Neural cell (in vitro differentiated cells): Measurements from ENCODE around the gene FBXO46. TPM values are rescaled to one million over a fixed set of nuclear protein-coding genes. Genes with fewer than 3 reads are reported as not detected.

Source experiments
- H2AFZ ChIP-seq: fragments of 200-600, 300-800 bp; sonication (generic), shearing (Covaris generic); 2 replicates; pipeline ENCODE4 v1.6.0; 2014; ENCODE audit warnings: low read depth, mild to moderate bottlenecking, antibody characterized with exemption, low read length, moderate library complexity
- H3F3A ChIP-seq: fragments of 200-600 bp; shearing (Covaris generic); 2 replicates; pipeline ENCODE4 v1.6.1; 2016; ENCODE audit warnings: mild to moderate bottlenecking, moderate library complexity, mixed read lengths, antibody characterized with exemption, low read length; ENCODE audit not compliant: insufficient read depth, poor library complexity, severe bottlenecking
- H3K27ac ChIP-seq: fragments of 200-600, 300-800 bp; sonication (generic), shearing (Covaris generic); 2 replicates; pipeline ENCODE4 v1.5.1; 2014; ENCODE audit warnings: mild to moderate bottlenecking, low read length, moderate library complexity
- H3K27me3 ChIP-seq: fragments of 300-800, 200-600 bp; sonication (generic), shearing (Covaris generic); 2 replicates; pipeline ENCODE4 v1.6.0; 2014; ENCODE audit warnings: mild to moderate bottlenecking, low read depth, low read length, moderate library complexity; ENCODE audit not compliant: insufficient read depth
- H3K36me3 ChIP-seq: fragments of 300-800, 200-600 bp; sonication (generic), shearing (Covaris generic); 2 replicates; pipeline ENCODE4 v1.5.1; 2014; ENCODE audit warnings: mild to moderate bottlenecking, antibody characterized with exemption, low read length, moderate library complexity; ENCODE audit not compliant: insufficient read depth
- H3K4me2 ChIP-seq: fragments of 300-800, 200-600 bp; sonication (generic), shearing (Covaris generic); 2 replicates; pipeline ENCODE4 v1.6.0; 2014; ENCODE audit warnings: mild to moderate bottlenecking, low read length
- H3K4me3 ChIP-seq: fragments of 300-800, 200-600 bp; sonication (generic), shearing (Covaris generic); 2 replicates; pipeline ENCODE4 v1.5.1; 2014; ENCODE audit warnings: mild to moderate bottlenecking, low read length, moderate library complexity
- H3K79me2 ChIP-seq: fragments of 200-600 bp; shearing (Covaris generic); replicated peaks from 2 replicates; pipeline ENCODE4 v1.6.0; 2014; ENCODE audit warnings: mild to moderate bottlenecking, low read length, moderate library complexity; ENCODE audit not compliant: insufficient read depth
- H3K9ac ChIP-seq: fragments of 300-800, 200-600 bp; sonication (generic), shearing (Covaris generic); 2 replicates; pipeline ENCODE4 v1.6.1; 2016; ENCODE audit warnings: mild to moderate bottlenecking, low read length, mixed read lengths
- H3K9me2 ChIP-seq: fragments of 200-600 bp; shearing (Covaris generic); 2 replicates; pipeline ENCODE4 v1.6.1; 2016; ENCODE audit warnings: mild to moderate bottlenecking, low read length, mixed read lengths; ENCODE audit not compliant: insufficient read depth
- H3K9me3 ChIP-seq: fragments of 200-600, 300-800 bp; sonication (generic), shearing (Covaris generic); 2 replicates; pipeline ENCODE4 v1.6.1; 2016; ENCODE audit warnings: mild to moderate bottlenecking, mixed run types, low read length, moderate library complexity, mixed read lengths
- H4K20me1 ChIP-seq: fragments of 200-600 bp; shearing (Covaris generic); 2 replicates; pipeline ENCODE4 v1.6.1; 2016; ENCODE audit warnings: mild to moderate bottlenecking, mixed run types; ENCODE audit not compliant: insufficient read depth
- CTCF ChIP-seq: fragments of 450-650 bp; IDR thresholded peaks from 2 replicates; pipeline ENCODE4 v1.5.1; 2014; ENCODE audit warnings: antibody characterized with exemption, mild to moderate bottlenecking, moderate library complexity; ENCODE audit not compliant: poor library complexity, severe bottlenecking
- EP300 ChIP-seq: fragments of 450-650 bp; conservative IDR thresholded peaks from 2 replicates; pipeline ENCODE4 v1.6.1; 2014; ENCODE audit warnings: antibody characterized with exemption, mild to moderate bottlenecking, moderate library complexity; ENCODE audit not compliant: poor library complexity, severe bottlenecking
- EZH2 ChIP-seq: fragments of 200-600, 300-800 bp; shearing (Covaris generic), sonication (generic); IDR thresholded peaks from 2 replicates; pipeline ENCODE4 v1.6.1; 2014; ENCODE audit warnings: antibody characterized with exemption, low read length, borderline replicate concordance, mild to moderate bottlenecking; ENCODE audit not compliant: insufficient read depth, poor library complexity, severe bottlenecking
- MXI1 ChIP-seq: fragments of 450-650 bp; conservative IDR thresholded peaks from 2 replicates; pipeline ENCODE4 v1.6.1; 2014; ENCODE audit warnings: antibody characterized with exemption, mild to moderate bottlenecking; ENCODE audit not compliant: poor library complexity, severe bottlenecking
- POLR2AphosphoS5 ChIP-seq: IDR thresholded peaks from 2 replicates; pipeline ENCODE4 v1.6.1; 2012
- RAD21 ChIP-seq: fragments of 450-650 bp; conservative IDR thresholded peaks from 2 replicates; pipeline ENCODE4 v1.6.1; 2014; ENCODE audit warnings: antibody characterized with exemption, mild to moderate bottlenecking, moderate library complexity
- REST ChIP-seq: IDR thresholded peaks from 2 replicates; pipeline ENCODE4 v1.6.1; 2012; ENCODE audit warnings: borderline replicate concordance
- SMC3 ChIP-seq: fragments of 450-650 bp; conservative IDR thresholded peaks from 2 replicates; pipeline ENCODE4 v1.6.1; 2014; ENCODE audit warnings: antibody characterized with exemption, mild to moderate bottlenecking, moderate library complexity; ENCODE audit not compliant: poor library complexity
- TAF1 ChIP-seq: IDR thresholded peaks from 2 replicates; pipeline ENCODE4 v1.6.1; 2012; ENCODE audit warnings: low read depth
- polyA plus RNA-seq: library from polyadenylated mRNA; depleted of rRNA; stranded (reverse); fragments of >200 nt; gene quantifications from 2 replicates; pipeline ENCODE4 v1.2.3, GENCODE V29; 2014

Gene FBXO46
- polyA plus RNA-seq, 1 donor from 2014 or later = 12.5 TPM

DNA sequence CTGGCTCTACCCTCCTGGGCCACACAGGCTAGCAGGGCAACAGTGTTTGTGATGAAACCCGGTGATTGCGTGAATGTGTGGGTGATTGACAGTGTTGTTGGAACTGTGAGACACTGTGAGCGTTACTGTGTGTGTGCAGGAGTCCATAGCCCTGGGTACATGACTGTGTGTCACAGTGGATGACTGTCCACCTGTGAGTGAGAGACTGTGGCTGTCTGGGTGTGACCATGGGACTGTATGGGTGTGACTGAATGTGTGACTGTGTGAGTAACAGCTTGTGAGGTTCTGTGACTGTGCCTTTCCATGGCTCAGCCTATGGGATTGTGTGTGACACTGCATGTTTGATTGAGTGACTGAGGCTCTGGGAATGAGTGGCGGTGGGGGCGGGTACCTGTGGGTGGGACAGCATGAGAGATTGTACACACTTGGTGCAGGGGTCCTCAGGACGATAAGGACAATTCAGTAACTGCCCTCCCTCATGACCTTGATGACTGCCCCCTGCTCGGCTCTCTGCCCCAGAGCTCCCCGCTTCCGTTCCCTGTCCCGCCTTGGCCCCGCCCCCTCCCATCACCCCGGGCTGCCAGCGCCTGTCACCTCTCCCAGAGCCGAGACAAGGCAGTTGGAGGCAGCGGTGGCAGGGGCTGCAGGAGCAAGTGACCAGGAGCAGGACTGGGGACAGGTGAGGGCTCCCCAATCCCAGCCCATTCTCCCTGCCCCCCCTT lies 62.9 kb downstream of the FBXO46 start, which contains the start of gene GIPR:
GIPR (plus strand) TSS at position 602 of the 722 bp plus-strand sequence. CDS start 1,300 bp downstream, outside the sequence.
- Histone ChIP-seq H3K9me3 (no peaks in the 10 kb centered on the region), H3K9ac (peak within 1 kb of the TSS; percentile 75), H3K79me2 (no peaks in the 10 kb centered on the region), H3K27ac (peak within 1 kb of the TSS; percentile 78), H3F3A (no peaks in the 10 kb centered on the region), H3K4me3 (peak within 1 kb of the TSS; percentile 68), H4K20me1 (no peaks in the 10 kb centered on the region), H3K27me3 (peaks cover 41% of the 10 kb centered on the region), H3K36me3 (no peaks in the 10 kb centered on the region), H3K9me2 (no peaks in the 10 kb centered on the region), H2AFZ (peak within 1 kb of the TSS; percentile 46), H3K4me2 (peak within 1 kb of the TSS; percentile 73)
- TF ChIP-seq CTCF = no peak
- no peak for TF ChIP-seq EZH2
- no peak for TF ChIP-seq EP300
- peak; percentile 8 for TF ChIP-seq REST
- TF ChIP-seq MXI1 = peak; percentile 21
- peak; percentile 59 for TF ChIP-seq POLR2AphosphoS5
- TF ChIP-seq RAD21 = no peak

DNA sequence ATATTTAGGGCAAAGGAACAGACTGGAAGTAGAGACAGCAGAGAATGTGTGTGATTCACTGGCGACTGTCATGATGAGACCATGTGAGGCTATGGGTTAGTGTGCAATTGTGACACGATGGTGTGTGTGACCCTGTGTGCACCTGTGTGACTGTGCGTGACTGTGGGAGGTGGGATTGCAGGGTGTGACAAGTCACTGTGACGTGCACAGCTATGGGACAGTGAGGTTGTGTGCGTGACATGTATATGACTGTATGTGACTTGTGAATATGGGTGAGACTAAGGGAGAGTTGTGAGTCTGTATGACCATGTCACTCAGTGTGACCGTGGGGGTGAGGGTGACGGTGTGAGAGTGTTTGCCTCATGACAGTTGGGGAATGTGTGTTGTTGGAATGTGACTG lies 66.1 kb downstream of the FBXO46 start:
- Histone ChIP-seq H3K4me3 (no peak overlapping the region), H3K9me2 (no peaks in the 10 kb centered on the region), H3K36me3 (no peaks in the 10 kb centered on the region), H2AFZ (no peak overlapping the region), H3K27ac (no peak overlapping the region), H3F3A (no peaks in the 10 kb centered on the region), H3K9me3 (no peaks in the 10 kb centered on the region), H3K4me2 (no peak overlapping the region), H3K79me2 (no peaks in the 10 kb centered on the region), H4K20me1 (no peaks in the 10 kb centered on the region), H3K27me3 (peaks cover 19% of the 10 kb centered on the region), H3K9ac (no peak overlapping the region)
- TF ChIP-seq REST (no peak), RAD21 (no peak), POLR2AphosphoS5 (no peak), TAF1 (no peak), EP300 (no peak), EZH2 (no peak), SMC3 (no peak), CTCF (no peak), MXI1 (no peak)
